Measurements from ENCODE around the gene PRKCE. TPM values are rescaled to one million over a fixed set of nuclear protein-coding genes. Genes with fewer than 3 reads are reported as not detected.
"Not testable (repeated sequence)": the region's sequence is repeated elsewhere in the genome, so short reads cannot be mapped to it uniquely, and the experiment has no call there.

The PRKCE gene
- total and polyA plus RNA-seq, 4 experiments from 2014 or later = 1.8 to 21.7 (median 11.0) TPM

- no peaks in the 10 kb centered on the region for H3K27me3 Mint-ChIP-seq
- H3K36me3 Mint-ChIP-seq = no peaks in the 10 kb centered on the region
- peaks cover 0 to 2% (median 0%) of the 10 kb centered on the region in 8 donors for H3K9me3 Mint-ChIP-seq
- no peak for DNase-seq
- POLR2A ChIA-PET (ENCODE audit: partially characterized antibody) = no interaction called here
- no peaks in the 10 kb centered on the region for H3K36me3 ChIP-seq (ENCODE audit: insufficient read depth, low read length)
- H3K4me1 ChIP-seq (ENCODE audit: insufficient read depth, low read length) = no peaks in the 10 kb centered on the region
- CTCF ChIA-PET (ENCODE audit: partially characterized antibody) = interaction anchor here (2.1 kb wide), 1 partner anchor 93 kb away, joined by 4 read pairs; no protein-coding TSS in a partner anchor
- no peak overlapping the region for H3K27ac ChIP-seq (ENCODE audit: low read depth, low read length)
- no peaks in the 10 kb centered on the region for H3K27me3 ChIP-seq (ENCODE audit: insufficient read depth, low read length)
- peaks cover 3 to 10% (median 6%) of the 10 kb centered on the region in 4 donors for H3K4me1 Mint-ChIP-seq
- no peak overlapping the region for H3K4me3 Mint-ChIP-seq
- intact Hi-C loops (cut with micrococcal nuclease) = no loop called here
- no peak overlapping the region for H3K4me3 ChIP-seq (ENCODE audit: low read length in 2 of 2)
- no peak overlapping the region for H3K27ac Mint-ChIP-seq
- no peaks in the 10 kb centered on the region for H3K9me3 ChIP-seq (ENCODE audit: control insufficient read depth in 1 of 2, low read length in 2 of 2)
Measured at GRCh38 chr2:45685260-45685659, 33.8 kb downstream of the PRKCE start.

DNA sequence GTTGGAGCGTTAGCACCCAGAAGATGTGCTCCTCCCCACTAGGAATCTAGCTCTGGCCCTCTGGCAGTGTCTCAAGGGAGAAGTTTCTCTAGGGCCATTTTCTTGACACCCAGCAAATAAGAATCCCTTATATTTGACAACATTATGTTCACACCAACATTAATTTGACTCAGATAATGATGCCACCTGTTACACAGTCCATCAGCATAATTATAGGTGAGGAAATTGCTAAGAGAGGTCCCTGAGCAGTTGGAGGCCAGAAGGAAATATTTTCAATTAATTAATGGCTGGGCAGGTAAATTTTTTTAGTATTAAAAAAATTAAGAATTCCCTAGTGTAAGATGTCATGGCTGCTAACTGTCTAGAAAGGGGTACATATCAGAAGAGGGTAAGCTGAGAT is 36.5 kb downstream of the PRKCE start:
- ChIA-PET CTCF (ENCODE audit: partially characterized antibody) (no interaction called here), POLR2A (ENCODE audit: partially characterized antibody) (no interaction called here)
- Mint-ChIP-seq H3K4me1 (peaks cover 0 to 9% (median 5%) of the 10 kb centered on the region in 4 donors), H3K4me3 (no peak overlapping the region), H3K27me3 (no peaks in the 10 kb centered on the region), H3K27ac (no peak overlapping the region), H3K36me3 (no peaks in the 10 kb centered on the region), H3K9me3 (no peaks in the 10 kb centered on the region)
- Histone ChIP-seq H3K4me3 (ENCODE audit: low read length in 2 of 2) (no peak overlapping the region), H3K27ac (ENCODE audit: low read depth, low read length) (no peak overlapping the region), H3K4me1 (ENCODE audit: insufficient read depth, low read length) (no peaks in the 10 kb centered on the region), H3K27me3 (ENCODE audit: insufficient read depth, low read length) (no peaks in the 10 kb centered on the region), H3K9me3 (ENCODE audit: control insufficient read depth in 1 of 2, low read length in 2 of 2) (no peaks in the 10 kb centered on the region), H3K36me3 (ENCODE audit: insufficient read depth, low read length) (no peaks in the 10 kb centered on the region)
- intact Hi-C loops (cut with micrococcal nuclease) = no loop called here
- DNase-seq = no peak

GRCh38 chr2:45688479-45689298 is 37.2 kb downstream of the PRKCE start:
- Histone ChIP-seq H3K36me3 (ENCODE audit: insufficient read depth, low read length) (no peaks in the 10 kb centered on the region), H3K27me3 (ENCODE audit: insufficient read depth, low read length) (no peaks in the 10 kb centered on the region), H3K9me3 (ENCODE audit: control insufficient read depth in 1 of 2, low read length in 2 of 2) (no peaks in the 10 kb centered on the region), H3K27ac (ENCODE audit: low read depth, low read length) (no peak overlapping the region), H3K4me3 (ENCODE audit: low read length in 2 of 2) (no peak overlapping the region), H3K4me1 (ENCODE audit: insufficient read depth, low read length) (no peaks in the 10 kb centered on the region)
- ChIA-PET CTCF (ENCODE audit: partially characterized antibody) (interaction anchor here (0.6 kb wide), 1 partner anchor 28 kb away, joined by 3 read pairs; no protein-coding TSS in a partner anchor), POLR2A (ENCODE audit: partially characterized antibody) (no interaction called here)
- peaks cover 0 to 6% (median 5%) of the 10 kb centered on the region in 4 donors for H3K4me1 Mint-ChIP-seq
- no peaks in the 10 kb centered on the region for H3K36me3 Mint-ChIP-seq
- intact Hi-C loops (cut with micrococcal nuclease) = no loop called here
- no peak for DNase-seq
- no peak overlapping the region for H3K4me3 Mint-ChIP-seq
- no peaks in the 10 kb centered on the region for H3K27me3 Mint-ChIP-seq
- no peaks in the 10 kb centered on the region for H3K9me3 Mint-ChIP-seq
- no peak overlapping the region for H3K27ac Mint-ChIP-seq

DNA sequence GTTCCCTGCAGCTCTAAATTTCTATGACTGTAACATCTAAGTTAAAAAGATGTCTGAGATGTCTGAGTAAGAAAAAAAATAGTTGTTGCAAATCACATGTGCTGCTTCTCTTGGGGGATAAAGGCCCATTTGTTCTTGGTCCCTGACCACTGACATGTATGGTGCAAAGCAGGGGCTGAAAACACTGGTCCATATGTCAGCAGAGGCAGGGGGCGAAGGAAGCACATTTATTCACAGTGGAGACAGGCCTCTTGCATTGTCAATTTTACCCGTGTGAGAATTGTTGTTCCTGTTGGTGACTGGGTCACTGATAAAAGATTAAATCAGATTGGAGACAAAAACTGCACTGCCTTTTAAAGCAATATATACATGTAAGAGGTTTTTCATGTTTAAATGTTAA is 38.8 kb downstream of the PRKCE start:
- Histone ChIP-seq H3K36me3 (ENCODE audit: insufficient read depth, low read length) (no peaks in the 10 kb centered on the region), H3K4me3 (ENCODE audit: low read length in 2 of 2) (no peak overlapping the region), H3K27ac (ENCODE audit: low read depth, low read length) (no peak overlapping the region), H3K9me3 (ENCODE audit: control insufficient read depth in 1 of 2, low read length in 2 of 2) (no peaks in the 10 kb centered on the region), H3K4me1 (ENCODE audit: insufficient read depth, low read length) (no peaks in the 10 kb centered on the region), H3K27me3 (ENCODE audit: insufficient read depth, low read length) (no peaks in the 10 kb centered on the region)
- Mint-ChIP-seq H3K4me3 (no peak overlapping the region), H3K36me3 (no peaks in the 10 kb centered on the region), H3K27me3 (no peaks in the 10 kb centered on the region), H3K27ac (peak overlapping the region in 3 of 7 donors; percentile 25 to 30 (median 27)), H3K9me3 (no peaks in the 10 kb centered on the region), H3K4me1 (peaks cover 0 to 6% (median 5%) of the 10 kb centered on the region in 4 donors)
- no peak for DNase-seq
- POLR2A ChIA-PET (ENCODE audit: partially characterized antibody) = no interaction called here
- CTCF ChIA-PET (ENCODE audit: partially characterized antibody) = no interaction called here
- intact Hi-C loops (cut with micrococcal nuclease) = no loop called here

DNA sequence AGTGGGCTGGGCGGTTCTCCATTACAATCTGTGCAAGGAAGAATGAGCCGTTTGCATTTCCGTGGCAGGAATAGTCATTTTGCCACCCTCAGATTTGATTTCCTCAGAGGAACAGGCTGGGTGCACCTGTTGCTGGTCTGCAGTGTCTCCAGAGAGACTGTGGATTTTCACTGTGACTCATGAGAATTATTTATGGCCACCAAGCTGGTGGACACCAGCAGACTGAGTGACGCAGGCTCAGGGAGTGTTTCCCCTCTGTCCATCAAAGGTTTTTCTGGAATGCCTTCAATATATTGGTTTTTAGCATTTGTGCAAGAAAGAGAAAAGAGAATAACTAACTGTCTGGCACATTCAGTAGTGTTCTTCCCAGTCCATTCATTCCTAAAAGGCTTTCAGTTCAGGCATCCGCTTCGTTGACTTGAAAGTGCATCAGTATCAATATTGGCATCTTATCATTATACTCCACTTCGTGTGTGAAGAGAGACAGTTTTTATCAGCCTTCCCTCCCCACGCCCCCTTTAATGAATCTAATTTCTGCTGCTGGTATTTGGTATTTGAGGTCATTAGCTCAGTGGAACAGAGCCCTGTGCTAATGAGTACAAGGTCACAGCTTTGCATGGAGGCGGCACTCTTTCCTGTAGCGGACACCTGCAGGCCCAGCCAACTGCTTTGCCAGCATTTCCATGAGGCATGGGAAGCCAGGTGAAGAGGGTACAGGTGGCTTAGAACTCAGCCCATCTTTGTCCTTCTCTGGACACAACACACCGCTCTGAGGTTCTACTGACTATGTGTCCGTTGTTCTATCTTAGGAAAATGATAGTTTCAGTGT is 39.9 kb downstream of the PRKCE start:
- Mint-ChIP-seq H3K4me3 (no peak overlapping the region), H3K27me3 (no peaks in the 10 kb centered on the region), H3K36me3 (no peaks in the 10 kb centered on the region), H3K4me1 (peaks cover 0 to 6% (median 5%) of the 10 kb centered on the region in 4 donors), H3K9me3 (no peaks in the 10 kb centered on the region), H3K27ac (no peak overlapping the region)
- POLR2A ChIA-PET (ENCODE audit: partially characterized antibody) = no interaction called here
- no peaks in the 10 kb centered on the region for H3K4me1 ChIP-seq (ENCODE audit: insufficient read depth, low read length)
- H3K27ac ChIP-seq (ENCODE audit: low read depth, low read length) = no peak overlapping the region
- H3K27me3 ChIP-seq (ENCODE audit: insufficient read depth, low read length) = no peaks in the 10 kb centered on the region
- no peak for DNase-seq
- no peaks in the 10 kb centered on the region for H3K36me3 ChIP-seq (ENCODE audit: insufficient read depth, low read length)
- no peaks in the 10 kb centered on the region for H3K9me3 ChIP-seq (ENCODE audit: control insufficient read depth in 1 of 2, low read length in 2 of 2)
- H3K4me3 ChIP-seq (ENCODE audit: low read length in 2 of 2) = no peak overlapping the region
- intact Hi-C loops (cut with micrococcal nuclease) = no loop called here
- CTCF ChIA-PET (ENCODE audit: partially characterized antibody) = no interaction called here

- no peak overlapping the region for H3K4me3 ChIP-seq (ENCODE audit: low read length in 2 of 2)
- H3K4me1 ChIP-seq (ENCODE audit: insufficient read depth, low read length) = no peaks in the 10 kb centered on the region
- H3K4me3 Mint-ChIP-seq = no peak overlapping the region
- H3K27ac ChIP-seq (ENCODE audit: low read depth, low read length) = no peak overlapping the region
- intact Hi-C loops (cut with micrococcal nuclease) = no loop called here
- DNase-seq = no peak
- H3K4me1 Mint-ChIP-seq = peaks cover 0 to 6% (median 5%) of the 10 kb centered on the region in 4 donors
- no peaks in the 10 kb centered on the region for H3K36me3 Mint-ChIP-seq
- POLR2A ChIA-PET (ENCODE audit: partially characterized antibody) = no interaction called here
- no peak overlapping the region for H3K27ac Mint-ChIP-seq
- H3K9me3 ChIP-seq (ENCODE audit: control insufficient read depth in 1 of 2, low read length in 2 of 2) = no peaks in the 10 kb centered on the region
- H3K27me3 ChIP-seq (ENCODE audit: insufficient read depth, low read length) = no peaks in the 10 kb centered on the region
- CTCF ChIA-PET (ENCODE audit: partially characterized antibody) = no interaction called here
- no peaks in the 10 kb centered on the region for H3K27me3 Mint-ChIP-seq
- H3K9me3 Mint-ChIP-seq = no peaks in the 10 kb centered on the region
- no peaks in the 10 kb centered on the region for H3K36me3 ChIP-seq (ENCODE audit: insufficient read depth, low read length)
Measured at GRCh38 chr2:45692566-45692965, 41.1 kb downstream of the PRKCE start.

DNA sequence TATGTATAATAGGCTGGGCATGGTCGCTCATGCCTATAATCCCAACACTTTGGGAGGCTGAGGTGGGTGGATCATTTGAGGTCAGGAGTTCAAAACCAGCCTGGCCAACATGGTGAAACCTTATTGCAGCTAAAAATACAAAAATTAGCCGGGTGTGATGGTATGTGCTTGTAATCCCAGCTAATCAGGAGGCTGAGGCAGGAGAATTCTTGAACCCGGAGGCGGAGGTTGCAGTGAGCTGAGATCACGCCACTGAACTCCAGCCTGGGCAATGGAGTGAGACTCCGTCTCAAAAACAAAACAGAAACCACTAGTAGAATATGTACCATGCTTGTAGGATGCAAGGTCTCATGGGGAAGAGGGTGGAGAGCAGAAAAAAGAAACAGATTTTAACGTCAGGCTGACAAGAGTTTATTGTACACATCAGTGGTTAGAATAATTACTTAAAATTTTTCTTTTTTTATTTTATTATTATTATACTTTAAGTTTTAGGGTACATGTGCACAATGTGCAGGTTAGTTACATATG is 44.1 kb downstream of the PRKCE start:
- CTCF ChIA-PET (ENCODE audit: partially characterized antibody); H3K27me3 Mint-ChIP-seq; H3K4me3 Mint-ChIP-seq; H3K36me3 Mint-ChIP-seq; intact Hi-C loops (cut with micrococcal nuclease); H3K4me1 ChIP-seq (ENCODE audit: insufficient read depth, low read length); H3K27ac Mint-ChIP-seq; DNase-seq; H3K36me3 ChIP-seq (ENCODE audit: insufficient read depth, low read length); POLR2A ChIA-PET (ENCODE audit: partially characterized antibody); H3K9me3 Mint-ChIP-seq; H3K4me1 Mint-ChIP-seq; H3K9me3 ChIP-seq (ENCODE audit: control insufficient read depth in 1 of 2, low read length in 2 of 2); H3K27me3 ChIP-seq (ENCODE audit: insufficient read depth, low read length); H3K27ac ChIP-seq (ENCODE audit: low read depth, low read length); H3K4me3 ChIP-seq (ENCODE audit: low read length in 2 of 2): not testable (repeated sequence)

Measured in CD4-positive, alpha-beta memory T cell (primary cell).